GM21515 (cell line): ENCODE results near the gene USP48.

Experiments used
- ATAC-seq: cut with Tn5 transposase; IDR thresholded peaks from one replicate; pipeline ENCODE4 v1.9.1; 2021; ENCODE audit not compliant: unreplicated experiment

USP48 gene

GRCh38 chr1:21669258-21670058 lies 113.5 kb downstream of the USP48 start, which contains the start of gene RAP1GAP:
Gene RAP1GAP, minus strand, starts transcription at chr1:21669357. Its CDS starts 49,325 bp downstream, at chr1:21620032.
- no peak for ATAC-seq

DNA sequence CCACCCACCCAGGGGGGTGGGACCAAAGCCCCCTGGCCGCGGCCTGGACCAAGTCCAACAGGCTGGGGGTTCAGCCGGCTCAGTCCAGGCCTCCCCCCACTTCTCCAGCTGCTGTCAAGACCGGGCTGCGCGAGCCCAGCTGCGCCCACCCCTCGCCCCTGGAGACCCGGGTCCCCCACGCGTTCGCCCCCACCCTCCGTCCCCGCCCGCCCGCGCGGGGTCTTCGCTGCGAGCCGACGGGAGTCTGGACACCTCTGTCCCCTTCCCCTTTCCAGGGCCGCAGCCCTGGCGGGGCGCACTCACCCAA lies 114.0 kb downstream of the USP48 start:
- no peak for ATAC-seq

- ATAC-seq = no peak
These were observed 114.6 kb downstream of the USP48 start for GRCh38 chr1:21668232-21668950.

DNA sequence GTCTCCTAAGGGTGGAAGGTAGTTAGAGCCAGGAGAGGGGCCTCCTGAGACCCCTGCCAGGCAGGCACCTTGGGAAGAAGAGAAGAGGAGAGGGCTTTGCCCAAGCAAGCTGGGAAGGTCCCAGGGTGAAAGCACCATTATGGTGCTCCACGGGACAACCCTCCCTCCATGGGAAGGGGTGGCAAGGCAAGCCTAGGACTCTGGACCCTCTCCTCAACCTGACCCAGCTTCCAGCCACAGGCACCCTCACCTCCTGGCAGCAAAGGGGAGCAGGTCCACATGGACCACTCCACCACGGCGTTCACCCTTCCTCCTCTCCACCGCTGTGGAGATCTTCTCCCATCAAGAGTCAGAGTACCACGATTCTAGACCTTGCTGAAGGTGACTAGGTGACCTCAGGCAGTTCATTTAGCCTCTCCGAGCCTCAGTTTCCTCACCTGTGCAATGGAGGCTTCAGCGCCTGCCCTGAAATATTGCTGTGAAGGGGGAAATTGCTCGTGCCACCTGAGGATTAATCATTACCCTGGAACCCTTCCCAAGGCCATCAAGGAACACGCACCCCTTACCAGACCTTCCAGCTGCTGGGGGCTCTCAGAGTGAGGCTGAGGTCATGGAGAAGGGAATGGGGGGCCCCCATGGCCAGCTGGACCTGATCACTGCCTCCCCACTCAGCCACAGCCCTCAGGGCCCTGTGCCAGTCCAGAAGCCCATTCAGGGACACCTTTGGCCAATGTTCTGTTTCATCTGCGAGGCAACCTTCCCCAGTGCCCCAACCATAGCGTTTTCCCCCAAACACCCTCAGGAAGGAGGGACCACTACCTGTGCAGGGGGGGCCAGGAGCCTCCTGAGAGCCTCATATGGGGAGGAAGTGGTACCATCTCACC lies 115.4 kb downstream of the USP48 start:
- no peak for ATAC-seq

- no peak for ATAC-seq
These were observed 116.2 kb downstream of the USP48 start for GRCh38 chr1:21666576-21667320.

DNA sequence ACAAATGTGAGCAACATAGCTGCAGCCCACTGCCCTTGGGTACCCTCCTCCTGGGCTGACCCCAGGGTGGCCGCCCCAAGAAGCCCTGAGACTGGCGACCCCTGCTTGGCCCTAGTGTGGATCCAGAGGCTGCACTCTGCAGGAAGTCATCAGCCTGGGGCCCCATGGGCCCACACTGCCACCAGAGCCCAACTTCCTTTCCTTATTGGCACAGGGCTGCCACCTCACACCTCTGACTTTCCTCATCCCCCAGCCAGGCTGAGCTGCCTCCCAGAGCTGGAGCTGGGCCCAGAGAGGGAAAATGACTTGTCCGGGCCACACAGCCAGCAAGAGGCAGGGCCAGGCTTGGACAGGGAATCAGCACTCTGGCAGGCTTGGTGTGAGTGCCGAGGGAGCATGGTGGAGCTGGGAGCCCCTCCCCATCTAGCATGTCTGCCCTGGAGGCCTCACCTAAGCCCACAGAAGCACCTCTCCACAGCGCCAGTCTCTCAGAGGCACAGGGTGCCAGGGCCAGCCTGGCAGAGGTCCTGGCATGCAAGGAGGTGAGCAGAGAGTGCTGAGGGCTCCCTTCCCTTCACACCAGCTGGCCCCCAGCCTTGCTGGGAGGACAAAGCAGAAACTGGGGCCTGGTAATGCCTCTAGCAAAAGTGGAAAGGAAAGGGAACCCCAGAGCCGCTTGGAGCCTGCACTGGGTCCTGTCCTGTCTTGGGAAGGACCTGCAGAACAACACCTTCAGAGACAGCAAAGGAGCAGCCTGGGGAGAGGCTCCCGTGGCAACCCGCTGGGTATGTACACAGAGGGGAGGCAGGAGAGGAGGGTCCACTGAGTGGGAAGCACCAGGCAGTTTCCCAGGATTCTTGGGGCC lies 117.0 kb downstream of the USP48 start:
- no peak for ATAC-seq

DNA sequence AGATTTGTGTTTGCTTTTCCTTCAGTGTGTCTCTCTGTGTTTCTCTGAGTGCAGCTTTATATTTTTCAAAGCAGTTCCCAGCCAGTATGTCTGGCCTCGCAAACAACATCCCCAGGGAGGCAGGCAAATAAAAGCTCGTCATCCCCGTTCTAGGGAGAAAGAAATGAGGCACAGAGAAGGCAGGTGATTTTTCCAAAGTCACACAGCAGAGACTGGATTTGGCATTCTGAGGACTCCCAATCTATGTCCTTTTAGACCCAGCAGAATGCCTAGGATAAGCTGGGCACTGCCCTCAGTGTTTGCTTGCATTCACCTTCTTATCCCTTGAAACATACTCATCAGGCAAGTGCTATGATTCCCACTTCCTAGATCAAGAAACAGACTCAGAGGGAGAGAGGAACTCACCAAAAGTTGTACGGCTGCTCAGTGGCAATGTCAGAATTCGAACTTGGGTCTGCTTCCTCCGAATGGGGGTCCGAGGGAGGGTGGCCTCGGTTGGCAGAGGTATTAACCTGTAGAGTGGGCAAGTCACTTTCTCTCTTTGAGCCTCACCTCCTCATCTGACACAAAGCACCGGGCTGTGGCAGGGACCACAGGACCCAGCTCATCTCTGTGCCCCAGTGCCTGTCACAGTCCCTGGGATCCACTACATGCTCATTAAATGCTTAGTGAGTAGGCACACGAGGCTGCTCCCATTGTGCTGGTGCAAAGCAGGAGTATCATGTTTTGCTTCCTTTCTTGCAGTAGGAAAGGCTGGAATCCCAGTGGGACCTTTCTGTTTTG lies 118.0 kb downstream of the USP48 start:
- ATAC-seq = no peak

- no peak for ATAC-seq
These were observed 118.8 kb downstream of the USP48 start for GRCh38 chr1:21663951-21664805.

DNA sequence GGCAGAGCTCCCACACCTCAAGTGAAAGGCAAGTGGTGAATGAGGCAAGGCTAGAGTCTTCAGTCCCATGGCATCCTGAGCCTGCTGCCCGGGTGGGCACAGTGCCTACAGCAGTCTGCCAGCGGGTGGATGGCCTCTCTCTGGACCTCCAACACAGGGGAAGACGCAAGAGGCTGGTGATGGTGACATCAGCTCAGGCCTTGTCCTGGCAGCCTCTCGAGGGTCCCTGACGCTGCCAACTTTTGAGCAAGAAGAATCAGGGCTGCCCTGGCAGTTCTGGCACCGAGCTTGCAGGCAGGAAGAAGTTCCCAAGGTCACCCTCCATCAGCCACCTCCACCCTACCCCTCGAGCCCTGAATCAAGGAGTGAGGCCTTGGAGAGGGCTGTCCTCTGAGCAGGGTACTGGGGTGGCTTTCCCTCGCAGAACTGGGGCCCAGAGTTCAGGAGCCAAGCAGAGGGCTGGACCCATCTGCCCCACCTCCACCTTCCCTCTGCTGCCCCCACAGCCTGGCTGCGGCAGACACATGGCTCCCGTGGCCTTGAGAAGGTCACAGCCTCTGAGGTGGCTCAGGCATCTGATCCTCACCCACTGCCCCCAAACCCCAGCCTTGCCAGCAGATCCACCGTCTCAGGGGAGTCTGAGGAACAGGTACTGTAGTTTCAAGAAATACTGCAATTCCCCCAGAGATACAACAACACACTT lies 119.5 kb downstream of the USP48 start:
- no peak for ATAC-seq

DNA sequence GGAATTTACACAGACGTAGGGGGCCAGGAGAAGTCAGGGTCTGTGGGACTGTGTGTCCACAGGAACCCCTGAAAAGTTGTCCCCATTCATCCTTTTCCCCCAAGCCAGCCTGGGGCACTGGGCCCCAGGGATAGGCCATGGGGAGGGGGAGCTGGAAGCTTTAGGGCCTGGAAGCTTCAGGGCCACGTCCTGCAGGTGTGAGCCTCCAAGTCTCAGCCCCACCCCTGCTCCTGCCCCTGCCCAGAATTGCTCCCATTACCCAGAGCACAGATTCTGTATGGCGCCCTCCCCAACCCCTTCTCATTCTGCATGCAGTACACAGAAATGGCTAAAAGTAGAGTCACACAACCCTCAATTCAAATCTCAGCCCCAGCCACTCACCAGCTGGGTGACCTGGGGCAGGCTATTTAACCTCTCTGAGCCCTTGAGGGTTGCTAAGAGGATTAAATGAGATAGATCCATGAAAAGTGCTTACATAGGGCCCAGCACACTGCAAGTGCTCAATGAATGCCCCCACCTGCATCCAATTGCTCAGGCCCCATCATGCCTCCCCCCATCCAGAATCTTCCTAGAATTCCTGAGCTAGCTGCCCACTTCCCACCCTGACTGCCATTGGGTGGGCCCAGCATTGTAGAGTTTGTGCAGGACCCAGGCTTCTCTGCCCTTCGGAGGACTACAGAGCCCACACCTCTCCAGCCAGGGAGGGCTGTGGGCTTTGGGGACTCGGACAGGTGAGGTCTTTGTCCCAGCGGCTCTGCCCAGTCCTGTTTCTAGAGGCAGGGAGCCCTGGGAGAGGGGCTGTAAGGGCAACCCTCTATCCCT lies 120.3 kb downstream of the USP48 start:
- ATAC-seq = no peak

- ATAC-seq = no peak
These were observed 121.1 kb downstream of the USP48 start for GRCh38 chr1:21661886-21662285.

- ATAC-seq = no peak
These were observed 123.0 kb downstream of the USP48 start for GRCh38 chr1:21659924-21660326.

DNA sequence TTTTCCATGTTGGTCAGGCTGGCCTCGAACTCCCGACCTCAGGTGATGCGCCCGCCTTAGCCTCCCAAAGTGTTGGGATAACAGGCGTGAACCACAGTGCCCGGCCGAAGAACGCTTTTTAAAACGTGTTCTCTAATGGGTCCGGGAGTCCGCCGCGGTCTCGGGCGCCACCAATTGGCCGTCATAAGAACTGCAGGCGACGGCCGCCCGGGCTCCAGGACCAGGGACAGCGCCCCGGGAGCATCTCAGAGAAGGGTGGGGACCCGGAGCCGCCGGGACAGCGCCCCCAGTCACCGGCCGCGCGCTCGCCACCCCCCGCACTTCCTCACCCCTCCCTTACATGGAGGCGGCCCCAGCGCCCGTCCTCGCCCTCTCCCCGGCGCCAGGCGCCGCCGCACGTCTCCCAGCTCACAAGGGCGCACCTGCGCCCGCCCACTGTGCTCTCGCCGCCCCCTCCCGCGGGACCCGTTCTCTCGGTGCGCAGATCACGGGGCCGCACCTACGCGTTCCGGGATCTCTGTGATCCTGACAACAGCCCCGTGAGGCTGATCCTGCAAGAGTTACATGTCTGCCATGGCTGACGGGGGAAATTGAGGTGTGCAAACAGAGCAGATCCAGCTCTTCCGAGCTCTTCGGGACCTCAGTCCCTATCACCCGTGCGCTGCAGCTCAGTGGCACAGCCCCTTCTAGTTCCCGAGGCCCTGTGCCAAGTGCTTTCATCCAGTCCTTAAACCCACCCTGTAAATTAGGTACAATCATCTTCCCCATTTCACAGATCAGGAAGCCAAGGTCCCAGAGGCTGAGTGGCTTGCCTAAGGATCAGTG lies 123.6 kb downstream of the USP48 start:
- no peak for ATAC-seq

DNA sequence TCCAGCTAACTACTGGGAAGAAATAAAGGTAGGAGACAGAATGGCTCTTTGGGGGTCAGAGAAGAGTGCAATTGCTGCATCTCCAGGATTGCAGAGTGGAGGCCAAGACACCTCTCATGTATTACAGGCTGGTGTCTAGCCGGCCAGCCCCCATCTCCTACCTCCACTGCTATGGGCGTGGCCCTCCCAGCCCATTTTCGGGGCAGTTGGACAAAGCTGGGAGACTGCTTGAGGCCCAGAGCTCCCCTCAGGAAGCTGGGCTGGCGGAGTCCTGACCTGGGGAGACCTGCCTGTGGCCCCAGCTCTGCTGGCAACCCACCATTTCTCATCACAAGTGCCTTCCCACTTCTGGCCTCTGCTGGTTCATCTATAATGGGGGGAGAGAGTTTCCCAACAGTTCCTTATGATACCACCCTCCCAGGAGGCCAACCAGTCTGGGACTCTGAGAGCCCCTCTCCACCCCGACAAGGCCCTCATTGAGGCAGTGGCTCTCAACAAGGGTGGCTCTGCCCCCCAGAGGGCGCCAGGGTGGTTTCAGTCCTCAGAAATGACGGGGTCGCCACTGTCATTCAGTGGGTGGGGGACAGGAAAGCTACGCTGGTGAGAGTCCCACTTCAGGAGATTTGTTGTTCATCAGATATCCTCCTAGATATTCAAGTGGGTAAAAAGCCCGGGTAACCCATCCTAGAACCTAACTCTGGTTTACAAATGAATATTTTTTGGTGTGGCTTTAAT lies 125.3 kb downstream of the USP48 start:
- ATAC-seq = no peak

GRCh38 chr1:21655748-21656147 lies 127.2 kb downstream of the USP48 start:
- no peak for ATAC-seq
